MM.1S (cell line): ENCODE results near the gene GPN3.
"Not testable (repeated sequence)": the region's sequence is repeated elsewhere in the genome, so short reads cannot be mapped to it uniquely, and the experiment has no call there.

Source experiments
- DNase-seq: peaks from one replicate; pipeline ENCODE4 v3.0.0-alpha.2; 2015
- H2AFZ ChIP-seq: fragments of 300-600 bp; sonication (generic); 2 replicates; pipeline ENCODE4 v1.6.0; 2016; ENCODE audit warnings: antibody characterized with exemption, low read length
- H3F3A ChIP-seq: fragments of 300-600 bp; sonication (generic); 2 replicates; pipeline ENCODE4 v1.6.1; 2016; ENCODE audit warnings: mild to moderate bottlenecking, antibody characterized with exemption, low read length, moderate library complexity, mixed read lengths; ENCODE audit not compliant: insufficient read depth
- H3K27ac ChIP-seq: fragments of 300-600 bp; sonication (generic); 2 replicates; pipeline ENCODE4 v1.5.1; 2016; ENCODE audit warnings: mild to moderate bottlenecking, low read length
- H3K27me3 ChIP-seq: fragments of 300-600 bp; sonication (generic); replicated peaks from 2 replicates; pipeline ENCODE4 v1.6.0; 2016; ENCODE audit warnings: low read length; ENCODE audit not compliant: insufficient read depth
- H3K36me3 ChIP-seq: fragments of 300-600 bp; sonication (generic); replicated peaks from 2 replicates; pipeline ENCODE4 v1.6.1; 2016; ENCODE audit warnings: mild to moderate bottlenecking, low read length, mixed read lengths; ENCODE audit not compliant: insufficient read depth
- H3K4me1 ChIP-seq: fragments of 300-600 bp; sonication (generic); 2 replicates; pipeline ENCODE4 v1.6.1; 2016; ENCODE audit warnings: low read length, mixed read lengths
- H3K4me2 ChIP-seq: fragments of 300-600 bp; sonication (generic); 2 replicates; pipeline ENCODE4 v1.6.0; 2016; ENCODE audit warnings: low read depth, low read length
- H3K4me3 ChIP-seq: fragments of 300-600 bp; sonication (generic); 2 replicates; pipeline ENCODE4 v1.5.1; 2016; ENCODE audit warnings: low read length, mixed read lengths
- H3K79me2 ChIP-seq: fragments of 300-600 bp; sonication (generic); 2 replicates; pipeline ENCODE4 v1.6.1; 2016; ENCODE audit warnings: mixed run types, low read length, mixed read lengths
- H3K9ac ChIP-seq: fragments of 300-600 bp; sonication (generic); 2 replicates; pipeline ENCODE4 v1.6.1; 2016; ENCODE audit warnings: low read length, mixed read lengths
- H3K9me2 ChIP-seq: fragments of 300-600 bp; sonication (generic); replicated peaks from 2 replicates; pipeline ENCODE4 v1.6.1; 2016; ENCODE audit warnings: mild to moderate bottlenecking, low read length, mixed read lengths; ENCODE audit not compliant: insufficient read depth
- H3K9me3 ChIP-seq: fragments of 300-600 bp; sonication (generic); replicated peaks from 2 replicates; pipeline ENCODE4 v1.6.1; 2016; ENCODE audit warnings: mild to moderate bottlenecking, low read length, mixed read lengths; ENCODE audit not compliant: insufficient read depth
- H4K20me1 ChIP-seq: fragments of 300-600 bp; sonication (generic); 2 replicates; pipeline ENCODE4 v1.6.1; 2016; ENCODE audit warnings: mild to moderate bottlenecking, low read length, moderate library complexity, mixed read lengths; ENCODE audit not compliant: insufficient read depth
- EZH2 ChIP-seq: fragments of 300-600 bp; sonication (generic); optimal IDR thresholded peaks from 2 replicates; pipeline ENCODE3; 2017; ENCODE audit warnings: low read depth, mild to moderate bottlenecking, antibody characterized with exemption, low read length, mixed read lengths
- EZH2phosphoT487 ChIP-seq: fragments of 300-600 bp; sonication (generic); IDR thresholded peaks from 2 replicates; pipeline ENCODE4 v1.6.1; 2018; ENCODE audit warnings: antibody characterized with exemption, low read length
- TF ChIP-seq, protein P1 (sequence below): fragments of 300-600 bp; sonication (generic); IDR thresholded peaks from 2 replicates; pipeline ENCODE4 v1.5.1; 2016; ENCODE audit warnings: antibody characterized with exemption, low read length, mixed read lengths

The GPN3 gene

DNA sequence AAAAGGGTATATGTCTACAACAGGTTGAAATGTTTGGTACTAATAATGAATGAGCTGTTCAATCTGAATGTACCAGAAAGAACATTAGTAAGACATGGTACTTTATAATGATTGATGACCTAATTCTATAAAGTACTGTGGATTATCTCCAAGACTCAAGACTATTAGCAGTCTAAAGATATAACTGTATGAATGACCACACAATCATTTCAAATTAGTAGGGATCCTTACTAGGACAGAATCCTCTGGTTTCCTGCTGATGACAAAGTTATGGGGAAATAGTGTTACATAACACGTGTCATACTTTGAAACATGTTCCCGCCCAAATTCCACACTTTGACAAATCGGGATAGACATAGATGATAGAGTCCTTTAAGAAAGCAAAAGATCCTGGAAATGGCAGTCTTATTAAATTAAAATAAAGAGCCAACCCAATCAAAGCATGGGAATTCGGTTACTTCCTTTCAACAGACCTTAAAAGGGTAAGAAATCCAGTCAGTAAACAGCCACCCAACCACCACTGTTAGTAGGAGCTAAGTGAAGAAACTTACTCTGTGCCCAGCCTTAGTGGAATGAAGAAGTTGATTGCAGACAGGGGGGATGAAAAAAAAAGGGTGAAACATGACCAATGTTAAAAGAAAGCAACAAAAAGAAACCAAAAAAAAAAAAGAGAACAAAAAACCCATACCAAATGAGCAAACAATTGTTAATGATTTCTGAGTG is 31.1 kb upstream of the GPN3 start:
- no peak overlapping the region for H3K4me2 ChIP-seq
- no peaks in the 10 kb centered on the region for H3K27me3 ChIP-seq
- H3K4me3 ChIP-seq: no peak overlapping the region
- TF ChIP-seq, protein P1, sequence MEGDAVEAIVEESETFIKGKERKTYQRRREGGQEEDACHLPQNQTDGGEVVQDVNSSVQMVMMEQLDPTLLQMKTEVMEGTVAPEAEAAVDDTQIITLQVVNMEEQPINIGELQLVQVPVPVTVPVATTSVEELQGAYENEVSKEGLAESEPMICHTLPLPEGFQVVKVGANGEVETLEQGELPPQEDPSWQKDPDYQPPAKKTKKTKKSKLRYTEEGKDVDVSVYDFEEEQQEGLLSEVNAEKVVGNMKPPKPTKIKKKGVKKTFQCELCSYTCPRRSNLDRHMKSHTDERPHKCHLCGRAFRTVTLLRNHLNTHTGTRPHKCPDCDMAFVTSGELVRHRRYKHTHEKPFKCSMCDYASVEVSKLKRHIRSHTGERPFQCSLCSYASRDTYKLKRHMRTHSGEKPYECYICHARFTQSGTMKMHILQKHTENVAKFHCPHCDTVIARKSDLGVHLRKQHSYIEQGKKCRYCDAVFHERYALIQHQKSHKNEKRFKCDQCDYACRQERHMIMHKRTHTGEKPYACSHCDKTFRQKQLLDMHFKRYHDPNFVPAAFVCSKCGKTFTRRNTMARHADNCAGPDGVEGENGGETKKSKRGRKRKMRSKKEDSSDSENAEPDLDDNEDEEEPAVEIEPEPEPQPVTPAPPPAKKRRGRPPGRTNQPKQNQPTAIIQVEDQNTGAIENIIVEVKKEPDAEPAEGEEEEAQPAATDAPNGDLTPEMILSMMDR: no peak
- TF ChIP-seq EZH2phosphoT487: no peak
- no peak for TF ChIP-seq EZH2
- H3K9me2 ChIP-seq: no peaks in the 10 kb centered on the region
- H3K9me3 ChIP-seq: no peaks in the 10 kb centered on the region
- DNase-seq: no peak
- H3K9ac ChIP-seq: no peak overlapping the region
- no peaks in the 10 kb centered on the region for H3K36me3 ChIP-seq
- no peak overlapping the region for H3K27ac ChIP-seq
- no peak overlapping the region for H2AFZ ChIP-seq
- H3K79me2 ChIP-seq: peaks cover 43% of the 10 kb centered on the region
- H3F3A ChIP-seq: no peaks in the 10 kb centered on the region
- peaks cover 9% of the 10 kb centered on the region; the same call in 1 of the 2 replicates for H3K4me1 ChIP-seq
- H4K20me1 ChIP-seq: no peaks in the 10 kb centered on the region

DNA sequence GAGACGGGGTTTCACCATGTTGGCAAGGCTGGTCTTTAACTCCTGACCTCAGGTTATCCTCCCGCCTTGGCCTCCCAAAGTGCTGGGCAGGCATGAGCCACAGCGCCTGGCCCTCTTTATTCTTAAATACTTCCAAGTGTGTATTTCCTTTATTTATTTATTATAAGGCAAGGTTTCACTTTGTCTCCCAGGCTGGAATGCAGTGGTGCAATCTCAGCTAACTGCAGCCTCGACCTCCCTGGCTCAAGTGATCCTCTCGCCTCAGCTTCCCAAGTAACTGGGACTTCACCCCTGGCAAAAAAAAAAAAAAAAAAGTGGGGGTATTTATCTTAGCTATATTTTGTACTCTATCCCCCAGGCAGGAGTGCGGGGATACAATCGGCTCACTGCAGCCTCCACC is 7.4 kb upstream of the GPN3 start:
- no peaks in the 10 kb centered on the region for H3K4me1 ChIP-seq
- no peaks in the 10 kb centered on the region for H4K20me1 ChIP-seq
- no peaks in the 10 kb centered on the region for H3F3A ChIP-seq
- no peaks in the 10 kb centered on the region for H3K27me3 ChIP-seq
- H3K27ac ChIP-seq: no peak overlapping the region
- H3K9ac ChIP-seq: no peak overlapping the region
- no peaks in the 10 kb centered on the region for H3K36me3 ChIP-seq
- DNase-seq: no peak
- H3K9me2 ChIP-seq: no peaks in the 10 kb centered on the region
- no peak overlapping the region for H3K4me3 ChIP-seq
- no peak overlapping the region for H3K4me2 ChIP-seq
- H2AFZ ChIP-seq: no peak overlapping the region
- no peaks in the 10 kb centered on the region for H3K9me3 ChIP-seq
- H3K79me2 ChIP-seq: no peaks in the 10 kb centered on the region
- no peak for TF ChIP-seq EZH2
- TF ChIP-seq EZH2phosphoT487: no peak

DNA sequence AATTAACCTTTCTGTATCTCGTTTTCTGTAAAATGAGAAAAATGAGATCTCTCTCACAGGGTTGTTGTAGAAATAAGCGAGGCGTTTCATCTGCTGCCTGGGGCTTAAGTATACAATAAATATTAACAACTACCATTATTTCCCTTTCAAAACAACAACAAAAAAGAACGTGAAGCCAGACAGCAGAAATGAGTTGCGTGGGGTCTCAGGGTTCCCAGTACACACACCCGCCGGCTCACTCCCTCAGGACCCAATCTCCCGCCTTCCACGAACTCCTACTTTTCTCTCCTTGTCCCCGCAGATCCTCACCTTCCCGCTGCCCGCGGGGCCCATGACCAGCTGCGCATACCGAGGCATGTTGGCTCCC is 227 bp downstream of the GPN3 start:
- peaks cover 18% of the 10 kb centered on the region for H3K79me2 ChIP-seq
- H2AFZ ChIP-seq: peak overlapping the region; percentile 77
- no peaks in the 10 kb centered on the region for H3K9me3 ChIP-seq
- DNase-seq: no peak
- peak overlapping the region; percentile 92; the same call in 1 of the 2 replicates for H3K27ac ChIP-seq
- peak overlapping the region; percentile 70 for H3K4me2 ChIP-seq
- H3K4me3 ChIP-seq: peak overlapping the region; percentile 69
- TF ChIP-seq EZH2phosphoT487: no peak
- H3K36me3 ChIP-seq: no peaks in the 10 kb centered on the region
- peak overlapping the region; percentile 73 for H3K9ac ChIP-seq
- no peaks in the 10 kb centered on the region for H4K20me1 ChIP-seq
- no peaks in the 10 kb centered on the region for H3K9me2 ChIP-seq
- 0 out of 2 replicates have a peak, but pooled peaks cover 3% of the 10 kb centered on the region for H3K4me1 ChIP-seq
- H3F3A ChIP-seq: peaks cover 3% of the 10 kb centered on the region; the same call in 1 of the 2 replicates
- H3K27me3 ChIP-seq: no peaks in the 10 kb centered on the region

DNA sequence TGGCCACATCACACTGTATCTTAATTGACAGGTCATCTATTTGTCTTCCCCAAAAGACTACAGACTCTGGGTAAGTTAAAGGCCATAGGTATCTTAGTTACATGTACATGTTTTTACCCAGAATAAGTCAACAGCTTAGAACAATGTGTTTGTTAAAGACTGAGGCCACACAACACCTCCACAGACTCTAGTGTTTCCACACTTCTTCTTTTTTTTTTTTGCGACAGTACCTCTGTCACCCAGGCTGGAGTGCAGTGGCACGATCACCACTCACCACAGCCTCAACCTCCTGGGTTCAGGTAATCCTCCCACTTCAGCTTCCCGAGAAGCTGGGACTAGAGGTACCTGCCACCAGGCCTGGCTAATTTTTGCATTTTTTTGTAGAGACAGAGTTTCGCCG is 1.3 kb downstream of the GPN3 start:
- Histone ChIP-seq H3K4me1 (0 out of 2 replicates have a peak, but pooled peaks cover 3% of the 10 kb centered on the region), H3K4me3 (no peak overlapping the region), H3K27me3 (no peaks in the 10 kb centered on the region), H3K9ac (no peak overlapping the region; the same call in 1 of the 2 replicates), H3K27ac (no peak overlapping the region), H3K36me3 (no peaks in the 10 kb centered on the region), H2AFZ (no peak overlapping the region), H3K9me2 (no peaks in the 10 kb centered on the region), H3F3A (peaks cover 3% of the 10 kb centered on the region; the same call in 1 of the 2 replicates), H3K9me3 (no peaks in the 10 kb centered on the region), H3K4me2 (peak overlapping the region; percentile 70), H4K20me1 (no peaks in the 10 kb centered on the region), H3K79me2 (peaks cover 18% of the 10 kb centered on the region)
- TF ChIP-seq, protein P1: no peak
- TF ChIP-seq EZH2phosphoT487: no peak
- TF ChIP-seq EZH2: no peak
- no peak for DNase-seq

DNA sequence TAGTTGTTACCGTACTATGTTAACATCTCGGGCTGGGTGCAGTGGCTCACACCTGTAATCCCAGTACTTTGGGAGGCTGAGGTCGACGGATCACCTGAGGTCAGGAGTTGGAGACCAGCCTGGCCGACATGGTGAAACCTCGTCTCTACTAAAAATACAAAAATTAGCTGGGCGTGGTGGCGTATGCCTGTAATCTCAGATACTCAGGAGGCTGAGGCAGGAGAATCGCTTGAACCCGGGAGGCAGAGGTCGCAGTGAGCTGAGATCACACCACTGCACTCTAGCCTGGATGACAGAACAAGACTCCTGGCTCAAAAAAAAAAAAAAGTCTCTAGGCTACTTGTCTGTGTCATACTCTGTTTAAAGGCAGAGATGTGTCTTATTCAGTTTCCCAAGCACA is 2.3 kb downstream of the GPN3 start:
- not testable (repeated sequence) for H3K4me1 ChIP-seq, H3K9ac ChIP-seq, H4K20me1 ChIP-seq, H3K36me3 ChIP-seq, H3K4me2 ChIP-seq, H3K9me3 ChIP-seq, H3F3A ChIP-seq, H3K27ac ChIP-seq, H3K9me2 ChIP-seq, H2AFZ ChIP-seq, H3K27me3 ChIP-seq, DNase-seq, H3K4me3 ChIP-seq
- peaks cover 18% of the 10 kb centered on the region for H3K79me2 ChIP-seq
